HEK293 (cell line): ENCODE results near the gene HSPB8.

Experiments used
- CTCF ChIA-PET: fragments of 350-600 bp; formaldehyde crosslinking; extraction: SDS; loops from one replicate; lab custom pipeline; 2021; ENCODE audit warnings: antibody characterized with exemption; lab: Yijun Ruan, JAX
- POLR2A ChIA-PET: fragments of 300-600 bp; formaldehyde crosslinking; extraction: SDS; loops from one replicate; lab custom pipeline; 2020; ENCODE audit warnings: antibody characterized with exemption, inconsistent platforms; lab: Yijun Ruan, JAX
- H3K27ac ChIP-seq: fragments of 200-500 bp; sonication (Bioruptor generic); 2 replicates; pipeline ENCODE4 v1.5.1; 2014; ENCODE audit warnings: low read depth, low read length, control low read depth, inconsistent platforms; ENCODE audit errors: extremely low read depth
- H3K36me3 ChIP-seq, 2 experiments: fragments of 200-500 bp in 1 of 2; sonication (Bioruptor generic) in 1 of 2; 1 replicate in 1 of 2; 2 replicates in 1 of 2; pipeline ENCODE4 v1.5.1; 2014 to 2017; ENCODE audit warnings: inconsistent platforms in 2 of 2, low read length in 2 of 2; ENCODE audit not compliant: control insufficient read depth in 2 of 2, insufficient read depth in 1 of 2
- H3K4me1 ChIP-seq: fragments of 200-500 bp; sonication (Bioruptor generic); 2 replicates; pipeline ENCODE4 v1.5.1; 2014; ENCODE audit warnings: mild to moderate bottlenecking, low read length, inconsistent platforms; ENCODE audit not compliant: control insufficient read depth, insufficient read depth
- H3K4me3 ChIP-seq: 2 replicates; pipeline ENCODE4 v1.5.1; 2011; ENCODE audit warnings: low read depth, mild to moderate bottlenecking, control low read depth, low read length, moderate library complexity
- H3K9me3 ChIP-seq: fragments of 200-500 bp; sonication (Bioruptor generic); 2 replicates; pipeline ENCODE4 v1.5.1; 2014; ENCODE audit warnings: low read depth, low read length, inconsistent platforms; ENCODE audit not compliant: control insufficient read depth, insufficient read depth
- EGR2 ChIP-seq: fragments of 450-650 bp; formaldehyde crosslinking; IDR thresholded peaks from 2 replicates; pipeline ENCODE4 v1.5.1; 2016; ENCODE audit warnings: low read depth, missing biosample characterization, missing genetic modification characterization
- GLI2 ChIP-seq: fragments of 450-650 bp; formaldehyde crosslinking; IDR thresholded peaks from 2 replicates; pipeline ENCODE4; 2017; ENCODE audit warnings: missing biosample characterization, missing genetic modification characterization, low read depth, borderline replicate concordance
- KLF1 ChIP-seq: fragments of 450-650 bp; formaldehyde crosslinking; IDR thresholded peaks from 2 replicates; pipeline ENCODE4 v1.5.1; 2016; ENCODE audit warnings: missing biosample characterization, missing genetic modification characterization
- MZF1 ChIP-seq: fragments of 450-650 bp; formaldehyde crosslinking; IDR thresholded peaks from 2 replicates; pipeline ENCODE4 v1.5.1; 2017; ENCODE audit warnings: missing biosample characterization, missing genetic modification characterization, borderline replicate concordance
- WT1 ChIP-seq: fragments of 450-650 bp; formaldehyde crosslinking; IDR thresholded peaks from 2 replicates; pipeline ENCODE4 v1.5.1; 2016; ENCODE audit warnings: missing biosample characterization, missing genetic modification characterization
- ZBTB7A ChIP-seq: fragments of 450-650 bp; formaldehyde crosslinking; IDR thresholded peaks from 2 replicates; pipeline ENCODE4 v1.5.1; 2016; ENCODE audit warnings: low read depth, missing biosample characterization, missing genetic modification characterization
- ZNF138 ChIP-seq: fragments of 450-650 bp; formaldehyde crosslinking; IDR thresholded peaks from 2 replicates; pipeline ENCODE4 v1.5.1; 2016; ENCODE audit warnings: missing biosample characterization, missing genetic modification characterization, borderline replicate concordance
- ZNF24 ChIP-seq: fragments of 450-650 bp; formaldehyde crosslinking; IDR thresholded peaks from 2 replicates; pipeline ENCODE4 v1.5.1; 2016; ENCODE audit warnings: missing biosample characterization, missing genetic modification characterization
- ZNF311 ChIP-seq: fragments of 450-650 bp; formaldehyde crosslinking; IDR thresholded peaks from 2 replicates; pipeline ENCODE4 v1.5.1; 2017; ENCODE audit warnings: missing biosample characterization, missing genetic modification characterization, borderline replicate concordance
- ZNF354C ChIP-seq: fragments of 450-650 bp; formaldehyde crosslinking; IDR thresholded peaks from 2 replicates; pipeline ENCODE4 v1.5.1; 2016; ENCODE audit warnings: missing biosample characterization, missing genetic modification characterization, low read depth, borderline replicate concordance
- ZNF37A ChIP-seq: fragments of 450-650 bp; IDR thresholded peaks from 2 replicates; pipeline ENCODE4 v1.5.1; 2018; ENCODE audit warnings: missing biosample characterization, missing genetic modification characterization
- ZNF416 ChIP-seq: fragments of 450-650 bp; formaldehyde crosslinking; IDR thresholded peaks from 2 replicates; pipeline ENCODE4 v1.5.1; 2016; ENCODE audit warnings: missing biosample characterization, missing genetic modification characterization
- ZNF514 ChIP-seq: fragments of 450-650 bp; formaldehyde crosslinking; IDR thresholded peaks from 2 replicates; pipeline ENCODE4 v1.5.1; 2016; ENCODE audit warnings: missing biosample characterization, missing genetic modification characterization
- ZNF560 ChIP-seq: fragments of 450-650 bp; formaldehyde crosslinking; IDR thresholded peaks from 2 replicates; pipeline ENCODE4 v1.5.1; 2017; ENCODE audit warnings: missing biosample characterization, missing genetic modification characterization, borderline replicate concordance
- ZNF670 ChIP-seq: fragments of 450-650 bp; formaldehyde crosslinking; IDR thresholded peaks from 2 replicates; pipeline ENCODE4 v1.5.1; 2016; ENCODE audit warnings: missing biosample characterization, missing genetic modification characterization, low read depth
- ZNF76 ChIP-seq: fragments of 450-650 bp; formaldehyde crosslinking; IDR thresholded peaks from 2 replicates; pipeline ENCODE4; 2016; ENCODE audit warnings: low read depth, missing biosample characterization, missing genetic modification characterization, borderline replicate concordance
- ZSCAN23 ChIP-seq: fragments of 450-650 bp; formaldehyde crosslinking; IDR thresholded peaks from 2 replicates; pipeline ENCODE4 v1.5.1; 2016; ENCODE audit warnings: missing biosample characterization, missing genetic modification characterization
- ZSCAN30 ChIP-seq: fragments of 450-650 bp; IDR thresholded peaks from 2 replicates; pipeline ENCODE4 v1.5.1; 2018; ENCODE audit warnings: missing biosample characterization, mild to moderate bottlenecking, missing genetic modification characterization, moderate library complexity
- ZXDB ChIP-seq: fragments of 450-650 bp; formaldehyde crosslinking; IDR thresholded peaks from 2 replicates; pipeline ENCODE4 v1.5.1; 2016; ENCODE audit warnings: missing biosample characterization, missing genetic modification characterization
- TF ChIP-seq, protein P1 (sequence below): fragments of 450-650 bp; formaldehyde crosslinking; IDR thresholded peaks from 2 replicates; pipeline ENCODE4 v1.5.1; 2017; ENCODE audit warnings: missing biosample characterization, missing genetic modification characterization
- TF ChIP-seq, protein P2 (sequence below): fragments of 450-650 bp; formaldehyde crosslinking; IDR thresholded peaks from 2 replicates; pipeline ENCODE4 v1.5.1; 2016; ENCODE audit warnings: missing biosample characterization, missing genetic modification characterization
- TF ChIP-seq, protein P3 (sequence below): fragments of 450-650 bp; formaldehyde crosslinking; IDR thresholded peaks from 2 replicates; pipeline ENCODE4 v1.5.1; 2016; ENCODE audit warnings: missing biosample characterization, missing genetic modification characterization

HSPB8 gene

DNA sequence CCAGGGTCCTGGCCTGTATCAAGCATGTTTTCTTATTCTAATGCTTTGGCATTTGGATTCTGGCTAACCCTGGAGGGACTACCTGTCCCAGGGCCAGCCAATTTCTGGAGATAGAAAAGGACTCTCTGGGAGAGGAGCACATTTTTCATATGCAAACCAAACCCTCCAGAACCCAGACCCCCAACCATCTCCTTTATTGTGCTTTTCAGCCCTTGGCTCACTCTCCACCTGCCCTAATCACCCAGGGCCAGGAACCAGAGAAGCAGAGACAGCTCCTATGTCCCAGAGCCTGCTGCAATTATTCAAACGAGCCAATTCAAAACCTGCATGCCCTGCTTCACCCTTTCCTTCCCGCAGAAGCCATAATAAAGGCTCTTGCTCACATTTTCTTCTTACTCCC is 23.8 kb downstream of the HSPB8 start:
- CTCF ChIA-PET = no interaction called here

DNA sequence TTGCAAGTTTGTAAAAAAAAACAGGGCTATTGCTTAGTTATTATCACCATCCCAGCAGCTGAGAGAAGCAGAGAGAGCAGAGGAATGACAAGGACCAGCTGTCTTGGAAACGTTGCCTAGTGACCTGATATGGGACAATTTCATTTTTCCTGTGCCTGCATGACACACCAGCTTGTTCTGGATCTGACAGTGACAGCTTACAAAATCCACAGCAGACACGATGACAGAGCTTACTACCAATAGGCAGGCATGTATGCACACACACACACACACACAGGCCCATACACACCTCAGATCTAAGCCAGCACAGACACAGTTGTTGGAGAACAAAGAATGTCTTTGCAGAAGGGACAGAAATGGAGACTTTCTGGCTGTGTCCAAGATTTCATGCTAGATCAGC is 25.4 kb downstream of the HSPB8 start:
- CTCF ChIA-PET = interaction anchor here (0.7 to 0.9 kb wide), 3 partner anchors 8 to 225 kb away, joined by 3 read pairs; no protein-coding TSS in a partner anchor
- Histone ChIP-seq H3K4me1 (no peaks in the 10 kb centered on the region), H3K36me3 (no peaks in the 10 kb centered on the region), H3K4me3 (no peak overlapping the region), H3K27ac (no peak overlapping the region), H3K9me3 (no peaks in the 10 kb centered on the region)
- no peak for TF ChIP-seq ZBTB7A
- TF ChIP-seq, protein P1, sequence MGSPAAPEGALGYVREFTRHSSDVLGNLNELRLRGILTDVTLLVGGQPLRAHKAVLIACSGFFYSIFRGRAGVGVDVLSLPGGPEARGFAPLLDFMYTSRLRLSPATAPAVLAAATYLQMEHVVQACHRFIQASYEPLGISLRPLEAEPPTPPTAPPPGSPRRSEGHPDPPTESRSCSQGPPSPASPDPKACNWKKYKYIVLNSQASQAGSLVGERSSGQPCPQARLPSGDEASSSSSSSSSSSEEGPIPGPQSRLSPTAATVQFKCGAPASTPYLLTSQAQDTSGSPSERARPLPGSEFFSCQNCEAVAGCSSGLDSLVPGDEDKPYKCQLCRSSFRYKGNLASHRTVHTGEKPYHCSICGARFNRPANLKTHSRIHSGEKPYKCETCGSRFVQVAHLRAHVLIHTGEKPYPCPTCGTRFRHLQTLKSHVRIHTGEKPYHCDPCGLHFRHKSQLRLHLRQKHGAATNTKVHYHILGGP (tag by site-specific recombination) = no peak
- no peak for TF ChIP-seq ZNF37A (tag by site-specific recombination)
- no peak for TF ChIP-seq ZNF311
- POLR2A ChIA-PET = no interaction called here

More for the DNA sequence above, 23.8 kb downstream of the HSPB8 start:
- TF ChIP-seq ZNF670 (tag by site-specific recombination) = no peak
- no peak for TF ChIP-seq ZNF514 (tag by site-specific recombination)
- TF ChIP-seq ZNF354C = no peak
- no peak for TF ChIP-seq KLF1
- no peak for TF ChIP-seq MZF1 (tag by site-specific recombination)
- TF ChIP-seq GLI2 (tag by site-specific recombination) = no peak
- TF ChIP-seq ZNF311 = no peak
- no peak for TF ChIP-seq ZNF416 (tag by site-specific recombination)
- TF ChIP-seq ZSCAN30 (tag by site-specific recombination) = no peak
- no peak for TF ChIP-seq ZNF560 (tag by site-specific recombination)
- H3K36me3 ChIP-seq = no peaks in the 10 kb centered on the region
- POLR2A ChIA-PET = no interaction called here
- no peaks in the 10 kb centered on the region for H3K4me1 ChIP-seq
- H3K27ac ChIP-seq = no peak overlapping the region
- H3K4me3 ChIP-seq = no peak overlapping the region
- H3K9me3 ChIP-seq = no peaks in the 10 kb centered on the region

DNA sequence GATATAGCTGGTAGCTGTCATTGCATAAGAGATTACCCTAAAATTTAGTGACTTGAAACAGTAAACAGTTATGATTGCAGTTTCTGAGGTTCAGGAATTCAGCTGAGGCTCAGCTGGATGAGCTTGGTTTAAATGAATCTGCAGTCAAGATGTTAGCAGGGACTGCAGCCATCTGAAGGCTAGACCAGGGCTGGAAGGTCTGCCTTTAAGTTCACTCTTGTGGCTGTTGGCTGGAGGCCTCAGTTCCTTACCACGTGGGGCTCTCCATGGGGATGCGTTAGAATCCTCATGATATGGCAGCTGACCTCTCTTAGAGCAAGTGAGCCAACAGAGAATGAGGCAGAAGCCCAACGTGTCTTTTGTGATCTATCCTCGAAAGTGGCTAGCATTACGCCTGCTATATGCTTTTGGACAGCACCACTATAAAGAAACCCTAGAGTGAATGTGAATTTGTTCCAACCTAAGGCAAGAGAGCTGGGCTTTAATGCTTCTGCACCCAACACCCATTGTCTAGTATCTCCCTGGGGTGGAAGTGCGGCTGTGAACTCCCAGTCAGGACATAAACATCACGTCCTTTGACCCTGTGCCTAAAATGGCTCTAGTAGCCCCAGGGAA is 26.0 kb downstream of the HSPB8 start:
- TF ChIP-seq ZXDB (no peak), ZNF138 (tag by site-specific recombination) (no peak), ZSCAN23 (tag by site-specific recombination) (no peak), WT1 (no peak), ZNF670 (tag by site-specific recombination) (no peak), ZNF76 (no peak), ZNF24 (tag by site-specific recombination) (no peak), EGR2 (no peak)
- TF ChIP-seq, protein P2, sequence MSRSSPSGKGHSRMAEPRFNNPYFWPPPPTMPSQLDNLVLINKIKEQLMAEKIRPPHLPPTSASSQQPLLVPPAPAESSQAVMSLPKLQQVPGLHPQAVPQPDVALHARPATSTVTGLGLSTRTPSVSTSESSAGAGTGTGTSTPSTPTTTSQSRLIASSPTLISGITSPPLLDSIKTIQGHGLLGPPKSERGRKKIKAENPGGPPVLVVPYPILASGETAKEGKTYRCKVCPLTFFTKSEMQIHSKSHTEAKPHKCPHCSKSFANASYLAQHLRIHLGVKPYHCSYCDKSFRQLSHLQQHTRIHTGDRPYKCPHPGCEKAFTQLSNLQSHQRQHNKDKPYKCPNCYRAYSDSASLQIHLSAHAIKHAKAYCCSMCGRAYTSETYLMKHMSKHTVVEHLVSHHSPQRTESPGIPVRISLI = no peak
- TF ChIP-seq, protein P3, sequence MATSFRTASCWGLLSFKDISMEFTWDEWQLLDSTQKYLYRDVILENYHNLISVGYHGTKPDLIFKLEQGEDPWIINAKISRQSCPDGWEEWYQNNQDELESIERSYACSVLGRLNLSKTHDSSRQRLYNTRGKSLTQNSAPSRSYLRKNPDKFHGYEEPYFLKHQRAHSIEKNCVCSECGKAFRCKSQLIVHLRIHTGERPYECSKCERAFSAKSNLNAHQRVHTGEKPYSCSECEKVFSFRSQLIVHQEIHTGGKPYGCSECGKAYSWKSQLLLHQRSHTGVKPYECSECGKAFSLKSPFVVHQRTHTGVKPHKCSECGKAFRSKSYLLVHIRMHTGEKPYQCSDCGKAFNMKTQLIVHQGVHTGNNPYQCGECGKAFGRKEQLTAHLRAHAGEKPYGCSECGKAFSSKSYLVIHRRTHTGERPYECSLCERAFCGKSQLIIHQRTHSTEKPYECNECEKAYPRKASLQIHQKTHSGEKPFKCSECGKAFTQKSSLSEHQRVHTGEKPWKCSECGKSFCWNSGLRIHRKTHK (tag by site-specific recombination) = no peak
- ChIA-PET CTCF (interaction anchor here (0.7 to 0.9 kb wide), 2 partner anchors 8 to 225 kb away, joined by 3 read pairs; no protein-coding TSS in a partner anchor), POLR2A (no interaction called here)
- Histone ChIP-seq H3K9me3 (no peaks in the 10 kb centered on the region), H3K4me3 (no peak overlapping the region), H3K36me3 (no peaks in the 10 kb centered on the region), H3K27ac (no peak overlapping the region), H3K4me1 (no peaks in the 10 kb centered on the region)
